SHP77 treated with DMSO at 0.1 percent for 48 hours (cell line): Measurements from ENCODE around the gene EIF3C.
"Not testable (repeated sequence)": the region's sequence is repeated elsewhere in the genome, so short reads cannot be mapped to it uniquely, and the experiment has no call there.

Experiments used
- DNase-seq: peaks from one replicate; lab custom pipeline; 2025; lab: John Stamatoyannopoulos, UW

The EIF3C gene

GRCh38 chr16:28711220-28712083 lies at the start of gene EIF3C:
Gene EIF3C (plus strand): TSS chr16:28711464. CDS start chr16:28711687, 223 bp downstream.
- DNase-seq, result not testable (repeated sequence)

- not testable (repeated sequence) for DNase-seq
Measured at GRCh38 chr16:28666264-28666663, 45.0 kb upstream of the EIF3C start.

GRCh38 chr16:28667480-28667879 lies 43.8 kb upstream of the EIF3C start:
- not testable (repeated sequence) for DNase-seq

GRCh38 chr16:28668199-28668598 lies 43.1 kb upstream of the EIF3C start:
- not testable (repeated sequence) for DNase-seq

GRCh38 chr16:28688327-28688952 lies 22.8 kb upstream of the EIF3C start:
- not testable (repeated sequence) for DNase-seq

- not testable (repeated sequence) for DNase-seq
Measured at GRCh38 chr16:28689425-28689824, 21.8 kb upstream of the EIF3C start.

GRCh38 chr16:28691722-28692121 lies 19.5 kb upstream of the EIF3C start:
- not testable (repeated sequence) for DNase-seq

GRCh38 chr16:28693257-28693950 lies 17.9 kb upstream of the EIF3C start:
- DNase-seq, result not testable (repeated sequence)

GRCh38 chr16:28699792-28700191 lies 11.5 kb upstream of the EIF3C start:
- DNase-seq, result not testable (repeated sequence)

- not testable (repeated sequence) for DNase-seq
Measured at GRCh38 chr16:28700349-28700748, 10.9 kb upstream of the EIF3C start.

GRCh38 chr16:28701384-28701783 lies 9.9 kb upstream of the EIF3C start:
- not testable (repeated sequence) for DNase-seq

GRCh38 chr16:28704246-28704645 lies 7.0 kb upstream of the EIF3C start:
- not testable (repeated sequence) for DNase-seq

- not testable (repeated sequence) for DNase-seq
Measured at GRCh38 chr16:28722852-28723650, 11.8 kb downstream of the EIF3C start.

- DNase-seq, result not testable (repeated sequence)
Measured at GRCh38 chr16:28731253-28731652, 20.0 kb downstream of the EIF3C start.

GRCh38 chr16:28732455-28733124 lies 21.3 kb downstream of the EIF3C start:
- not testable (repeated sequence) for DNase-seq

- not testable (repeated sequence) for DNase-seq
Measured at GRCh38 chr16:28739787-28740186, 28.5 kb downstream of the EIF3C start.

- DNase-seq, result not testable (repeated sequence)
Measured at GRCh38 chr16:28740631-28741030, 29.4 kb downstream of the EIF3C start.

GRCh38 chr16:28741295-28741694 lies 30.0 kb downstream of the EIF3C start:
- not testable (repeated sequence) for DNase-seq

GRCh38 chr16:28746618-28747350 lies 35.5 kb downstream of the EIF3C start:
- not testable (repeated sequence) for DNase-seq

GRCh38 chr16:28749997-28750465 lies 38.8 kb downstream of the EIF3C start:
- DNase-seq, result not testable (repeated sequence)
